HepG2 (cell line): ENCODE results near the gene KMT2E. TPM values are rescaled to one million over a fixed set of nuclear protein-coding genes. Genes with fewer than 3 reads are reported as not detected.
A peak's percentile ranks its signal among the peaks of the same experiment; 100 is the strongest.

Experiments used
- CAMTA2 ChIP-seq: sonication (generic); formaldehyde crosslinking; IDR thresholded peaks from 2 replicates; pipeline ENCODE4 v1.4.0; 2020; ENCODE audit warnings: mild to moderate bottlenecking, missing genetic modification reagents, borderline replicate concordance
- CHD4 ChIP-seq: fragments of 200-600 bp; sonication (generic); IDR thresholded peaks from 2 replicates; pipeline ENCODE4 v1.7.0; 2017; ENCODE audit warnings: mild to moderate bottlenecking, low read length, borderline replicate concordance
- GABPA ChIP-seq, 2 experiments: IDR thresholded peaks; 2 replicates each; pipeline ENCODE4 v1.6.1; 2011 to 2016; ENCODE audit warnings: low read depth in 2 of 2, low read length in 1 of 2, missing biosample characterization in 1 of 2, missing genetic modification characterization in 1 of 2
- GMEB2 ChIP-seq: IDR thresholded peaks from 2 replicates; pipeline ENCODE4 v1.6.1; 2016; ENCODE audit warnings: missing biosample characterization, missing genetic modification reagents, low read depth
- MEIS1 ChIP-seq: sonication (generic); formaldehyde crosslinking; IDR thresholded peaks from 2 replicates; pipeline ENCODE4 v1.9.0; 2021; ENCODE audit warnings: mild to moderate bottlenecking, missing genetic modification reagents, moderate library complexity, borderline replicate concordance
- NFYC ChIP-seq: IDR thresholded peaks from 2 replicates; pipeline ENCODE4 v1.6.1; 2016; ENCODE audit warnings: missing genetic modification reagents, missing compliant biosample characterization
- POLR2AphosphoS2 ChIP-seq: IDR thresholded peaks from 2 replicates; pipeline ENCODE4 v1.6.1; 2011; ENCODE audit warnings: low read depth, low read length, improper control_type of control experiment
- RAD21 ChIP-seq: fragments of 450-650 bp; formaldehyde crosslinking; IDR thresholded peaks from 2 replicates; pipeline ENCODE4 v1.5.0; 2020; ENCODE audit warnings: mild to moderate bottlenecking
- TBP ChIP-seq: sonication (generic); formaldehyde crosslinking; IDR thresholded peaks from 2 replicates; pipeline ENCODE4 v1.5.0; 2020; ENCODE audit warnings: missing genetic modification reagents
- TBX3 ChIP-seq: fragments of 450-650 bp; IDR thresholded peaks from 2 replicates; pipeline ENCODE4 v1.6.1; 2017; ENCODE audit warnings: antibody characterized with exemption, mild to moderate bottlenecking, inconsistent platforms, borderline replicate concordance
- XBP1 ChIP-seq: sonication (generic); formaldehyde crosslinking; IDR thresholded peaks from 2 replicates; pipeline ENCODE4 v1.5.0; 2020; ENCODE audit warnings: missing genetic modification reagents
- ZFP36 ChIP-seq: fragments of 150-350 bp; IDR thresholded peaks from 2 replicates; pipeline ENCODE4 v1.6.1; 2018; ENCODE audit warnings: borderline replicate concordance, low read length, low read depth; ENCODE audit not compliant: partially characterized antibody
- ZNF557 ChIP-seq: sonication (generic); formaldehyde crosslinking; IDR thresholded peaks from 2 replicates; pipeline ENCODE4 v1.4.0; 2020; ENCODE audit warnings: missing genetic modification reagents
- ZNF652 ChIP-seq: IDR thresholded peaks from 2 replicates; pipeline ENCODE4 v1.6.1; 2016; ENCODE audit warnings: low read depth, borderline replicate concordance
- ZNF75D ChIP-seq: sonication (generic); formaldehyde crosslinking; IDR thresholded peaks from 2 replicates; pipeline ENCODE4 v1.8.1; 2023; ENCODE audit warnings: missing genetic modification reagents, mild to moderate bottlenecking, borderline replicate concordance
- ZNF777 ChIP-seq: sonication (generic); formaldehyde crosslinking; IDR thresholded peaks from 2 replicates; pipeline ENCODE4 v1.4.0; 2020; ENCODE audit warnings: missing genetic modification reagents
- polyA plus RNA-seq, 8 experiments: library from polyadenylated mRNA; depleted of rRNA in 3 of 8; stranded (reverse) in 7 of 8; unstranded in 1 of 8; fragments of >200 nt; fragmentation: Illumina TruSeq in 4 of 8; extraction: Trizol in 4 of 8; gene quantifications; 2 replicates each; pipeline versions ENCODE4 v1.2.1 to v1.2.3, GENCODE V29; 2011 to 2016; ENCODE audit warnings: low read depth in 4 of 8, missing spikeins in 1 of 8, mixed read lengths in 1 of 8; ENCODE audit not compliant: insufficient read depth in 1 of 8
- total RNA-seq, 5 experiments: library from RNA; depleted of rRNA; stranded (reverse); fragments of >200 nt; fragmentation: Illumina TruSeq; extraction: Trizol; gene quantifications; 2 replicates each; pipeline ENCODE4 v1.2.3, GENCODE V29; 2016; ENCODE audit warnings: low read depth in 1 of 5
- TF ChIP-seq, protein P1 (sequence below): sonication (generic); formaldehyde crosslinking; IDR thresholded peaks from 2 replicates; pipeline ENCODE4 v1.5.1; 2020; ENCODE audit warnings: missing genetic modification reagents, mild to moderate bottlenecking, borderline replicate concordance
- TF ChIP-seq, protein P2 (sequence below): sonication (generic); formaldehyde crosslinking; IDR thresholded peaks from 2 replicates; pipeline ENCODE4 v1.5.0; 2020; ENCODE audit warnings: mild to moderate bottlenecking, missing genetic modification reagents, borderline replicate concordance
- TF ChIP-seq, protein P3 (sequence below): sonication (generic); formaldehyde crosslinking; IDR thresholded peaks from 2 replicates; pipeline ENCODE4 v1.5.0; 2020; ENCODE audit warnings: mild to moderate bottlenecking, missing genetic modification reagents, moderate library complexity

KMT2E gene
- total and polyA plus RNA-seq, 2 of the 13 experiments (the other 11 are each of a cell fraction or from before 2014, with no cell fraction given), result 6.3 to 24.4 TPM

DNA sequence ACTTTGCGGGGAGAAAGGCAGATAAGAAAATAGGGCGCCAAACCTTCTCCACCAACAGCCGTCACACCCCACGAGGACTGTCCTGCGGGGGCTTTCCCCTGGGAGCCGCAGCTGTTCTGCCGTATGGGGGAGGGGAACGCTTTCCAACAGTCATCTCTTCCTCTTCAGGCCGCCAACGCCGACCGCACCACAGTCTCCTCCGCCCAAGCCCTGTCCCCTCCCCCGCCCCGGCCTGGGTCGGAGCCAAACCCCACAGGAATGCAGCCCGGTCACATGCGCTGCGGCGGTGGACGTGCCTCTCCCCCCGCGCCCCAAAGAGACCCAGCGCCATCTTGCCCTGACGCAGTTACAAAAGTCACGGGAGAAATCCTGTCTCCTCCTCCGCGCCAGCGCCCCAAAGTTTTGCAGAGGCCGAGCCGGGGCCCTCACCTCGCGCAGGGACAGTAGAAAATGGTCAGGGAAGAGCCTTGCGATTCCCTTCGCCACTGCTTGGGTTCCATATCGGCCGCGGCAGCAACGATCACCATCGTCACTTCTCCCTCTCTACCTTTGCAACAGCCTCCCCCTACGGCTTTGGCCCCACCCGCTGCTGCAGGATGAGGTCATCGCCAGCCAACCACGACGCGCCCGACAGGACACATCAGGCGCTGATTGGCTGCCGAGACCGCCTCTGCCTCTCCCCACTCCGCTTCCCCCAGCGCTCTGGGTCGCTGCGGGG lies 1.3 kb upstream of the KMT2E start (continued):
- TF ChIP-seq, protein P1, sequence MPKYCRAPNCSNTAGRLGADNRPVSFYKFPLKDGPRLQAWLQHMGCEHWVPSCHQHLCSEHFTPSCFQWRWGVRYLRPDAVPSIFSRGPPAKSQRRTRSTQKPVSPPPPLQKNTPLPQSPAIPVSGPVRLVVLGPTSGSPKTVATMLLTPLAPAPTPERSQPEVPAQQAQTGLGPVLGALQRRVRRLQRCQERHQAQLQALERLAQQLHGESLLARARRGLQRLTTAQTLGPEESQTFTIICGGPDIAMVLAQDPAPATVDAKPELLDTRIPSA (CRISPR knock-in tag), result no peak
- TF ChIP-seq, protein P2, sequence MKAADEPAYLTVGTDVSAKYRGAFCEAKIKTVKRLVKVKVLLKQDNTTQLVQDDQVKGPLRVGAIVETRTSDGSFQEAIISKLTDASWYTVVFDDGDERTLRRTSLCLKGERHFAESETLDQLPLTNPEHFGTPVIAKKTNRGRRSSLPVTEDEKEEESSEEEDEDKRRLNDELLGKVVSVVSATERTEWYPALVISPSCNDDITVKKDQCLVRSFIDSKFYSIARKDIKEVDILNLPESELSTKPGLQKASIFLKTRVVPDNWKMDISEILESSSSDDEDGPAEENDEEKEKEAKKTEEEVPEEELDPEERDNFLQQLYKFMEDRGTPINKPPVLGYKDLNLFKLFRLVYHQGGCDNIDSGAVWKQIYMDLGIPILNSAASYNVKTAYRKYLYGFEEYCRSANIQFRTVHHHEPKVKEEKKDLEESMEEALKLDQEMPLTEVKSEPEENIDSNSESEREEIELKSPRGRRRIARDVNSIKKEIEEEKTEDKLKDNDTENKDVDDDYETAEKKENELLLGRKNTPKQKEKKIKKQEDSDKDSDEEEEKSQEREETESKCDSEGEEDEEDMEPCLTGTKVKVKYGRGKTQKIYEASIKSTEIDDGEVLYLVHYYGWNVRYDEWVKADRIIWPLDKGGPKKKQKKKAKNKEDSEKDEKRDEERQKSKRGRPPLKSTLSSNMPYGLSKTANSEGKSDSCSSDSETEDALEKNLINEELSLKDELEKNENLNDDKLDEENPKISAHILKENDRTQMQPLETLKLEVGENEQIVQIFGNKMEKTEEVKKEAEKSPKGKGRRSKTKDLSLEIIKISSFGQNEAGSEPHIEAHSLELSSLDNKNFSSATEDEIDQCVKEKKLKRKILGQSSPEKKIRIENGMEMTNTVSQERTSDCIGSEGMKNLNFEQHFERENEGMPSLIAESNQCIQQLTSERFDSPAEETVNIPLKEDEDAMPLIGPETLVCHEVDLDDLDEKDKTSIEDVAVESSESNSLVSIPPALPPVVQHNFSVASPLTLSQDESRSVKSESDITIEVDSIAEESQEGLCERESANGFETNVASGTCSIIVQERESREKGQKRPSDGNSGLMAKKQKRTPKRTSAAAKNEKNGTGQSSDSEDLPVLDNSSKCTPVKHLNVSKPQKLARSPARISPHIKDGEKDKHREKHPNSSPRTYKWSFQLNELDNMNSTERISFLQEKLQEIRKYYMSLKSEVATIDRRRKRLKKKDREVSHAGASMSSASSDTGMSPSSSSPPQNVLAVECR (CRISPR knock-in tag), result peak; percentile 81
- TF ChIP-seq RAD21 (CRISPR knock-in tag), result 0 out of 2 replicates have a peak, but pooled peaks have one; percentile 33
- TF ChIP-seq ZNF777, result no peak; the same call in none of the 2 replicates
- TF ChIP-seq TBX3, result peak; percentile 8; the same call in 1 of the 2 replicates
- peak; percentile 72 for TF ChIP-seq GMEB2
- TF ChIP-seq CAMTA2 (CRISPR knock-in tag), result no peak
- TF ChIP-seq ZNF75D, result no peak
- no peak for TF ChIP-seq ZNF557 (CRISPR knock-in tag)
- no peak for TF ChIP-seq ZFP36
- no peak for TF ChIP-seq GABPA (IDR thresholded peaks at IDR 0.05; ENCODE audit: low read depth, low read length)
- TF ChIP-seq GABPA (CRISPR knock-in tag; IDR thresholded peaks at IDR 0.05; ENCODE audit: low read depth), result peak; percentile 55; the same call in 1 of the 2 replicates
- TF ChIP-seq POLR2AphosphoS2, result no peak; the same call in none of the 2 replicates
- TF ChIP-seq MEIS1 (CRISPR knock-in tag), result peak; percentile 85; the same call in 1 of the 2 replicates
- TF ChIP-seq XBP1 (CRISPR knock-in tag), result 0 out of 2 replicates have a peak, but pooled peaks have one; percentile 30
- no peak for TF ChIP-seq CHD4
- TF ChIP-seq, protein P3, sequence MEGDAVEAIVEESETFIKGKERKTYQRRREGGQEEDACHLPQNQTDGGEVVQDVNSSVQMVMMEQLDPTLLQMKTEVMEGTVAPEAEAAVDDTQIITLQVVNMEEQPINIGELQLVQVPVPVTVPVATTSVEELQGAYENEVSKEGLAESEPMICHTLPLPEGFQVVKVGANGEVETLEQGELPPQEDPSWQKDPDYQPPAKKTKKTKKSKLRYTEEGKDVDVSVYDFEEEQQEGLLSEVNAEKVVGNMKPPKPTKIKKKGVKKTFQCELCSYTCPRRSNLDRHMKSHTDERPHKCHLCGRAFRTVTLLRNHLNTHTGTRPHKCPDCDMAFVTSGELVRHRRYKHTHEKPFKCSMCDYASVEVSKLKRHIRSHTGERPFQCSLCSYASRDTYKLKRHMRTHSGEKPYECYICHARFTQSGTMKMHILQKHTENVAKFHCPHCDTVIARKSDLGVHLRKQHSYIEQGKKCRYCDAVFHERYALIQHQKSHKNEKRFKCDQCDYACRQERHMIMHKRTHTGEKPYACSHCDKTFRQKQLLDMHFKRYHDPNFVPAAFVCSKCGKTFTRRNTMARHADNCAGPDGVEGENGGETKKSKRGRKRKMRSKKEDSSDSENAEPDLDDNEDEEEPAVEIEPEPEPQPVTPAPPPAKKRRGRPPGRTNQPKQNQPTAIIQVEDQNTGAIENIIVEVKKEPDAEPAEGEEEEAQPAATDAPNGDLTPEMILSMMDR, result 0 out of 2 replicates have a peak, but pooled peaks have one; percentile 5
- TF ChIP-seq ZNF652 (CRISPR knock-in tag), result no peak; the same call in 1 of the 2 replicates
- TF ChIP-seq TBP, result no peak
- peak; percentile 93 for TF ChIP-seq NFYC (CRISPR knock-in tag)
